ENCODE measurements around the gene CACNA1C.

DNA sequence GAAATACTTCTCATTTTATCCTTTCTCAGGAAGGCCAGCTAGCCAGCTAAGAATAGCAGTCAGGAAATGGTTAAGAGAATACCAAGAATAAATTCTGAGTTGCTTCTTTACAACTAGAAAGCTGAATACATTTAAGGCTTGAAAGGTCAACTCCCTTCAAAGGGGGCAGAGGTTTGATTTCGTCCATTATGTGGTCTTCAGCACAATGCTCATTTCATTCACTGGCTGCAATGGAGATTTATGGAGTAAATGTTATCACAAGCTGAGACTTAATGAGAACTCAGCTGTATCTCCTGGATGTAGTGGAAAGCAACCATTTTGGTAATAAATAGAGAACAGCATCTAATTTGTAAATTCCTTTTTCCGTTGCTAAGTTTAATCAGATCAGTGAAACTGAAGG is 477.0 kb downstream of the CACNA1C start:
- TF ChIP-seq TAF1 (IDR thresholded peaks at IDR 0.05; ENCODE audit: borderline replicate concordance, low read depth, low read length) = no peak
- TF ChIP-seq, protein P1, sequence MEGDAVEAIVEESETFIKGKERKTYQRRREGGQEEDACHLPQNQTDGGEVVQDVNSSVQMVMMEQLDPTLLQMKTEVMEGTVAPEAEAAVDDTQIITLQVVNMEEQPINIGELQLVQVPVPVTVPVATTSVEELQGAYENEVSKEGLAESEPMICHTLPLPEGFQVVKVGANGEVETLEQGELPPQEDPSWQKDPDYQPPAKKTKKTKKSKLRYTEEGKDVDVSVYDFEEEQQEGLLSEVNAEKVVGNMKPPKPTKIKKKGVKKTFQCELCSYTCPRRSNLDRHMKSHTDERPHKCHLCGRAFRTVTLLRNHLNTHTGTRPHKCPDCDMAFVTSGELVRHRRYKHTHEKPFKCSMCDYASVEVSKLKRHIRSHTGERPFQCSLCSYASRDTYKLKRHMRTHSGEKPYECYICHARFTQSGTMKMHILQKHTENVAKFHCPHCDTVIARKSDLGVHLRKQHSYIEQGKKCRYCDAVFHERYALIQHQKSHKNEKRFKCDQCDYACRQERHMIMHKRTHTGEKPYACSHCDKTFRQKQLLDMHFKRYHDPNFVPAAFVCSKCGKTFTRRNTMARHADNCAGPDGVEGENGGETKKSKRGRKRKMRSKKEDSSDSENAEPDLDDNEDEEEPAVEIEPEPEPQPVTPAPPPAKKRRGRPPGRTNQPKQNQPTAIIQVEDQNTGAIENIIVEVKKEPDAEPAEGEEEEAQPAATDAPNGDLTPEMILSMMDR (IDR thresholded peaks at IDR 0.05) = no peak
- TF ChIP-seq GABPA (IDR thresholded peaks at IDR 0.05; ENCODE audit: low read depth) = no peak
- TF ChIP-seq EP300 (IDR thresholded peaks at IDR 0.05; ENCODE audit: borderline replicate concordance in 1 of 2, low read depth in 1 of 2, low read length in 1 of 2) = no peak
- TF ChIP-seq POLR2AphosphoS5 (IDR thresholded peaks at IDR 0.05; ENCODE audit: low read depth, low read length) = no peak
- no peak for TF ChIP-seq CHD2 (IDR thresholded peaks at IDR 0.05; ENCODE audit: low read length, partially characterized antibody)
- no peak for TF ChIP-seq TEAD4 (IDR thresholded peaks at IDR 0.05; ENCODE audit: borderline replicate concordance, insufficient read depth)
- TF ChIP-seq, protein P2, sequence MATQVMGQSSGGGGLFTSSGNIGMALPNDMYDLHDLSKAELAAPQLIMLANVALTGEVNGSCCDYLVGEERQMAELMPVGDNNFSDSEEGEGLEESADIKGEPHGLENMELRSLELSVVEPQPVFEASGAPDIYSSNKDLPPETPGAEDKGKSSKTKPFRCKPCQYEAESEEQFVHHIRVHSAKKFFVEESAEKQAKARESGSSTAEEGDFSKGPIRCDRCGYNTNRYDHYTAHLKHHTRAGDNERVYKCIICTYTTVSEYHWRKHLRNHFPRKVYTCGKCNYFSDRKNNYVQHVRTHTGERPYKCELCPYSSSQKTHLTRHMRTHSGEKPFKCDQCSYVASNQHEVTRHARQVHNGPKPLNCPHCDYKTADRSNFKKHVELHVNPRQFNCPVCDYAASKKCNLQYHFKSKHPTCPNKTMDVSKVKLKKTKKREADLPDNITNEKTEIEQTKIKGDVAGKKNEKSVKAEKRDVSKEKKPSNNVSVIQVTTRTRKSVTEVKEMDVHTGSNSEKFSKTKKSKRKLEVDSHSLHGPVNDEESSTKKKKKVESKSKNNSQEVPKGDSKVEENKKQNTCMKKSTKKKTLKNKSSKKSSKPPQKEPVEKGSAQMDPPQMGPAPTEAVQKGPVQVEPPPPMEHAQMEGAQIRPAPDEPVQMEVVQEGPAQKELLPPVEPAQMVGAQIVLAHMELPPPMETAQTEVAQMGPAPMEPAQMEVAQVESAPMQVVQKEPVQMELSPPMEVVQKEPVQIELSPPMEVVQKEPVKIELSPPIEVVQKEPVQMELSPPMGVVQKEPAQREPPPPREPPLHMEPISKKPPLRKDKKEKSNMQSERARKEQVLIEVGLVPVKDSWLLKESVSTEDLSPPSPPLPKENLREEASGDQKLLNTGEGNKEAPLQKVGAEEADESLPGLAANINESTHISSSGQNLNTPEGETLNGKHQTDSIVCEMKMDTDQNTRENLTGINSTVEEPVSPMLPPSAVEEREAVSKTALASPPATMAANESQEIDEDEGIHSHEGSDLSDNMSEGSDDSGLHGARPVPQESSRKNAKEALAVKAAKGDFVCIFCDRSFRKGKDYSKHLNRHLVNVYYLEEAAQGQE (IDR thresholded peaks at IDR 0.05; ENCODE audit: low read depth, low read length) = no peak
